ENCODE data around the gene PRAMEF6. TPM values are rescaled to one million over a fixed set of nuclear protein-coding genes. Genes with fewer than 3 reads are reported as not detected.
A peak's percentile ranks its signal among the peaks of the same experiment; 100 is the strongest.
"Not testable (repeated sequence)": the region's sequence is repeated elsewhere in the genome, so short reads cannot be mapped to it uniquely, and the experiment has no call there.

The PRAMEF6 gene
- total RNA-seq, result not detected

DNA sequence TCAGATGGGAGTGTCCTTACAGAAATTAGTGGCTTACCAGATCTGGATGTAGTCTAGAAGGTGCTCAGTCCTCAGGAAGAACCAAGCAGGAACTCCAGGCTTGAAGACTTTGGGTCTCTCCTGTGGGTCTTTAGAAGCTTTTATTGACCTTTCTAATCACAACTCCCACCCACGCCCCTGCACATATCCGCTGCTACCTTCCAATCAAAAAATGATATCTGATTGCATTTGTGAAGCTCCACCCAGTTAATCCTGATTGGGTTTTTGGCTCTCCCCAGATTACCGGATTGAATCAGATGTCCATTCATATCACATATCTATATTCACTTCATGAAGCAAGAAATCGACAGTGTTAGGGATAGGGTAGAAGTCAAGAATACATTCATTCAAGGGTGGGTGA, at the start of gene PRAMEF6:
PRAMEF6 (minus strand) TSS at position 101 of the 400 bp plus-strand sequence. CDS start 5,062 bp downstream, outside the sequence.
- intact Hi-C loops (cut with DNase I); H3K27ac ChIP-seq; H3K4me1 ChIP-seq; DNase-seq (ENCODE audit: extremely low spot score in 2 of 2); H3K9me3 ChIP-seq; H3K4me3 ChIP-seq; H3K36me3 ChIP-seq; H3K27me3 ChIP-seq: not testable (repeated sequence)

DNA sequence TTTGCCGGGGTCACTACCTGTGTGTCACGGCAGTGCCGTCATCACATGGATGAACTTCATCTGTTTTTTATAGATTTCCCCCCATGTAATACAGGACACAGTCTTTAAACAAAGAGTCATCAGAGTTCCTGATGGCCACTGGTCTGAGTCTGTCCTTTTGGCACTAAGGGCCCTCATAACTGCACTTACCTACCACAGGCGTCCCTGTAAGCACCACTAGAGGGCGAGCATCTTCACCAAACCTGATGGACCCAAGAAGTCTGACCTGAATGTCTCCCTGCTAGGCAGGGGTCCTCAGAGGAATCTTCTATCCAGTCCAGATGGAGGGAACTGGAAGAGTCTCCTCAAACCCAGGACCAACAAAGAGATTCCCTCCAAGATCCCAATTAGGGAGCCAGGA, 23.0 kb downstream of the PRAMEF6 start:
- H3K9me3 ChIP-seq; H3K27ac ChIP-seq; H3K36me3 ChIP-seq; H3K4me1 ChIP-seq; intact Hi-C loops (cut with DNase I); H3K4me3 ChIP-seq; H3K27me3 ChIP-seq: not testable (repeated sequence)
- DNase-seq (ENCODE audit: extremely low spot score in 2 of 2), result peak in 1 of 2 donors; percentile 7

DNA sequence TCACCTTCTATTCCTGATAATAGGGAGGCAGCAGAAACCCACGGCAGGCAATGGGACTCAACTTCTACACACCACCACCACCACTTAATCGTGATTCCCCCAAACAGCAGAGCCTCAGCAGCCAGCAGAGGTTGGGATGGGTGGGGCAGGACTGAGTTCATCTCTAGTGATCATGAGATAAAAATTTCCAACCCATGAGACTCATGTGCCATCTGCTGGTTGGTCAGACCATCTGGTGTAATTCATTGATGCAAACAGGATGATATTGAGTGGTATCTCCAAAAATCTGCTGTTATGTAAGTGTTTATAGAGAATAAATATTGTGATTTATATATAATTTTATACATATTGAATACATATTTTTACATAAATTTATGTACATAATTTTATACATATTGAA, 25.6 kb downstream of the PRAMEF6 start:
- H3K27me3 ChIP-seq; H3K27ac ChIP-seq; H3K4me3 ChIP-seq; H3K9me3 ChIP-seq; DNase-seq (ENCODE audit: extremely low spot score in 2 of 2); H3K36me3 ChIP-seq; intact Hi-C loops (cut with DNase I); H3K4me1 ChIP-seq: not testable (repeated sequence)

DNA sequence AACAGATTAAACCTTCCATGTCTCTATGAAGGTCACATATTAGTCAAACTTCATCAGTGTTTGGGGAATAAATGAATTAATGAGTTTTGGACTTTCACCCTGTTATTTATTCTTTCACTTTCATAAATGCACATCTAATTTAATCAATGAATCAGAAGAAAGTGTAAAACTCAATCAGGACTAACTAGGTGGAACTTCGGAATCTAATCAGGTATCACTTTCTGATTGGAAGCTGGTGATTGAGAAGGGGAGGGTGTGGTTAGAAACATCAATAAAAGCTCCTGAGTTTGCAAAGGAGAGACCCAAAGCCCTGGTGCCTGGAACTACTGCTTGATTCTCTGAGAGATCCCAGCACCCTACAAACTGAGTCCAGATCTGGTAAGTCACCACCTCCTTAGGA, 31.1 kb downstream of the PRAMEF6 start, which contains the start of gene PRAMEF7:
PRAMEF7 (plus strand) TSS at position 301 of the 400 bp plus-strand sequence. CDS start 1,083 bp downstream, outside the sequence.
- intact Hi-C loops (cut with DNase I); H3K4me1 ChIP-seq; H3K4me3 ChIP-seq; H3K36me3 ChIP-seq; H3K27me3 ChIP-seq; H3K27ac ChIP-seq; DNase-seq (ENCODE audit: extremely low spot score in 2 of 2); H3K9me3 ChIP-seq: not testable (repeated sequence)

DNA sequence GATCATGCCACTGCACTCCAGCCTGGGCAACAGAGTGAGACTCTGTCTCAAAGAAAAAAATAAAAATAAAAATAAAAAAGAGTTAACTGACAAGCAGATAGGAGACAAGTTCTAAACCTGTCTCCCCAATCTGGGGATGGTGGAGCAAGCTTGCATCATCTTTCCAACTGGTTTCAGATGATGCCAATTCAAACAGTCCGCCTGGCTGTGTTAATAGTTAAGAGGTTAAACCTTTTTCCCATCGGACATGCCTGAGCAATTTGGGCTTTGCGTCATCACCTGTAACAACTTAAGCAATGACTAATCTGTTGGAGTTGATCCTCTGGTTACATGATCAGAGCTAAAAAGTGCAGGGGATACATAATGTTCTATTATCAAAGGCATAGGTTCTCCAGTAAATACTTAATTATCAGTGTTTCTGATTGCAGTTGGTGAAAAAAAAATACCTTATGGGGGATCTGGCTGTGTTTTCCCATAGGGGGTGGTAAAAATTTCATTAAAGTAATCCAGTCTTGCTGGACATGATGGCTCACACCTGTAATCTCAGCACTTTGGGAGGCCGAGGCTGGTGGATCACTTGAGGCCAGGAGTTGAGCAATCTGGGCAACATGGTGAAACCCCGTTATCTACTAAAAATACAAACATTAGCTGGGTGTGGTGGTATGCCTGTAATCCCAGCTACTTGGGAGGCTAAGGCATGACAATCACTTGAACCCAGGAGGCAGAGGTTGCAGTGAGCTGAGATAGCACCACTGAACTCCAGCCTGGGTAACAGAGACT, 43.4 kb downstream of the PRAMEF6 start:
- H3K36me3 ChIP-seq; H3K4me3 ChIP-seq; H3K27me3 ChIP-seq; H3K4me1 ChIP-seq; DNase-seq (ENCODE audit: extremely low spot score in 2 of 2); intact Hi-C loops (cut with DNase I); H3K27ac ChIP-seq; H3K9me3 ChIP-seq: not testable (repeated sequence)

DNA sequence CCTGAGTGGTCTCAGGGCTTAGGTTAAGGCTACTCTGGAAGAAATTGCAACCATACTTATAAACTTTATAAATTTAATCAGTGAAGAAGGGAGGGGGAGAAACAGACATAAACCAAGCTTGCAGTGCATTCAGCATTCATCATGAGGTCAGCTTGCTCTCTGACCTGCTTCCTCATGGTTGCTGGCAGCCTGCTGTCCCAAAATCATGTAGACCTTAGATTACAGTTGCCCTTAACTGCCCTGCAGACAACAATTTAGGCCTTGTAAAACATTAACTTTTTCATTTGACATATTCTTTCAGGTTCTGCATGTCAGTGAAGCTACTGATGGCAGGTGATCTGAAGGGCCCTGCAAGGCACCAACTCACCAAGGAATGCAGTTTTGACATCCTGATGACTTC, 48.2 kb downstream of the PRAMEF6 start:
- H3K4me3 ChIP-seq; H3K9me3 ChIP-seq; H3K4me1 ChIP-seq; H3K36me3 ChIP-seq; intact Hi-C loops (cut with DNase I); DNase-seq (ENCODE audit: extremely low spot score in 2 of 2); H3K27ac ChIP-seq; H3K27me3 ChIP-seq: not testable (repeated sequence)

DNA sequence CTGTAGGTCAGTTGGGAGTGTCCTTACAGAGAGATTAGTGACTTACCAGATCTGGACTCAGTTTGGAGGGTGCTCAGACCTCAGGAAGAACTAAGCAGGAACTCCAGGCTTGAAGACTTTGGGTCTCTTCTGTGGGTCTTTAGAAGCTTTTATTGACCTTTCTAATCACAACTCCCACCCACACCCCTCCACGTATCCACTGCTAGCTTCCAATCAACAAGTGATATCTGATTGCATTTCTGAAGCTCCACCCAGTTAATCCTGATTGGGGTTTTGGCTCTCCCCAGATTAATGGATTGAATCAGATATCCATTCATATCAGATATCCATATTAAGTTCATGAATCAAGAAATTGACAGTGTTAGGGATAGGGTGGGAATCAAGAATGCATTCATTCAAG, 49.2 kb downstream of the PRAMEF6 start, which contains the start of gene PRAMEF10:
PRAMEF10 (minus strand) TSS at position 101 of the 400 bp plus-strand sequence. CDS start 2,423 bp downstream, outside the sequence.
- H3K4me1 ChIP-seq; DNase-seq (ENCODE audit: extremely low spot score in 2 of 2); intact Hi-C loops (cut with DNase I); H3K27ac ChIP-seq; H3K36me3 ChIP-seq; H3K9me3 ChIP-seq; H3K4me3 ChIP-seq; H3K27me3 ChIP-seq: not testable (repeated sequence)

Small RNA genes within 50 kb of the gene (small RNA-seq; reads per million reads assigned to genes)
- gene RNU6-1072P, result not detected

Other genes starting within 250 kb of the PRAMEF6 start
- gene AADACL3, start 231.5 kb downstream of the PRAMEF6 start, total RNA-seq, result not detected
- gene CFAP107, start 201.4 kb downstream of the PRAMEF6 start, total RNA-seq, result not detected
- gene PRAMEF12, start 173.8 kb downstream of the PRAMEF6 start, total RNA-seq, result not detected
- gene PRAMEF1, start 156.2 kb downstream of the PRAMEF6 start, total RNA-seq, result not detected
- not detected for gene PRAMEF11, start 116.2 kb downstream of the PRAMEF6 start, total RNA-seq
- not detected for gene HNRNPCL1, start 98.9 kb downstream of the PRAMEF6 start, total RNA-seq
- not detected for gene PRAMEF2, start 90.5 kb downstream of the PRAMEF6 start, total RNA-seq
- not detected for gene PRAMEF4, start 61.4 kb downstream of the PRAMEF6 start, total RNA-seq
- gene PRAMEF10, start 49.3 kb downstream of the PRAMEF6 start, total RNA-seq, result not detected
- gene PRAMEF7, start 31.0 kb downstream of the PRAMEF6 start, total RNA-seq, result not detected
- gene PRAMEF27, start 109.0 kb upstream of the PRAMEF6 start, total RNA-seq, result not detected
- not detected for gene HNRNPCL3, start 113.2 kb upstream of the PRAMEF6 start, total RNA-seq
- not detected for gene PRAMEF25, start 123.2 kb upstream of the PRAMEF6 start, total RNA-seq
- gene HNRNPCL2, start 169.3 kb upstream of the PRAMEF6 start, total RNA-seq, result not detected
- gene PRAMEF26, start 208.4 kb upstream of the PRAMEF6 start, total RNA-seq, result not detected
- not detected for gene HNRNPCL4, start 218.1 kb upstream of the PRAMEF6 start, total RNA-seq
- gene PRAMEF9, start 224.3 kb upstream of the PRAMEF6 start, total RNA-seq, result not detected

Measured in vagina (tissue), 2 donors.